ENCODE data around the gene ZNF597.

ZNF597 gene

GRCh38 chr16:3443108-3444031 is at the start of gene ZNF597, which contains the start of gene NAA60:
Gene ZNF597 (minus strand): TSS chr16:3443504. CDS start chr16:3443153, 351 bp downstream.
Gene NAA60 (plus strand): TSS chr16:3443680. CDS start chr16:3476228, 32,548 bp downstream.
- peak; percentile 81 for DNase-seq

GRCh38 chr16:3492356-3492755 is 49.1 kb upstream of the ZNF597 start:
- no peak for DNase-seq

- no peak for DNase-seq
Measured at GRCh38 chr16:3490911-3491629, 47.8 kb upstream of the ZNF597 start.

- no peak for DNase-seq
Measured at GRCh38 chr16:3488801-3489200, 45.5 kb upstream of the ZNF597 start.

- DNase-seq, result no peak
Measured at GRCh38 chr16:3487521-3488410, 44.5 kb upstream of the ZNF597 start.

GRCh38 chr16:3486506-3487215 is 43.4 kb upstream of the ZNF597 start:
- DNase-seq, result no peak

- no peak for DNase-seq
Measured at GRCh38 chr16:3485821-3486505, 42.7 kb upstream of the ZNF597 start.

- DNase-seq, result no peak
Measured at GRCh38 chr16:3485097-3485745, 41.9 kb upstream of the ZNF597 start.

GRCh38 chr16:3484318-3485096 is 41.2 kb upstream of the ZNF597 start:
- no peak for DNase-seq

GRCh38 chr16:3482659-3483241 is 39.4 kb upstream of the ZNF597 start:
- DNase-seq, result no peak

GRCh38 chr16:3481696-3482658 is 38.7 kb upstream of the ZNF597 start:
- DNase-seq, result no peak

GRCh38 chr16:3480901-3481695 is 37.8 kb upstream of the ZNF597 start:
- DNase-seq, result no peak

GRCh38 chr16:3479654-3480216 is 36.4 kb upstream of the ZNF597 start:
- no peak for DNase-seq

- DNase-seq, result no peak
Measured at GRCh38 chr16:3478242-3478925, 35.1 kb upstream of the ZNF597 start.

GRCh38 chr16:3476409-3476808 is 33.1 kb upstream of the ZNF597 start:
- no peak for DNase-seq

- DNase-seq, result no peak
Measured at GRCh38 chr16:3475604-3476375, 32.5 kb upstream of the ZNF597 start.
